Loucy (cell line): Measurements from ENCODE around the gene BCCIP.

Experiments
- CTCF ChIP-seq: fragments of 200-600 bp; sonication (generic); conservative IDR thresholded peaks from 2 replicates; pipeline ENCODE4 v1.5.1; 2014; ENCODE audit warnings: mild to moderate bottlenecking, antibody characterized with exemption, low read length
- EZH2phosphoT487 ChIP-seq: fragments of 200-600 bp; IDR thresholded peaks from 2 replicates; pipeline ENCODE4 v1.6.1; 2018; ENCODE audit warnings: antibody characterized with exemption, mild to moderate bottlenecking, moderate library complexity, borderline replicate concordance

- no peak for TF ChIP-seq CTCF
- TF ChIP-seq EZH2phosphoT487: no peak
These were observed 41.8 kb downstream of the BCCIP start for GRCh38 chr10:125865120-125865519.
